ENCODE data around the gene KRT222.

KRT222 gene

DNA sequence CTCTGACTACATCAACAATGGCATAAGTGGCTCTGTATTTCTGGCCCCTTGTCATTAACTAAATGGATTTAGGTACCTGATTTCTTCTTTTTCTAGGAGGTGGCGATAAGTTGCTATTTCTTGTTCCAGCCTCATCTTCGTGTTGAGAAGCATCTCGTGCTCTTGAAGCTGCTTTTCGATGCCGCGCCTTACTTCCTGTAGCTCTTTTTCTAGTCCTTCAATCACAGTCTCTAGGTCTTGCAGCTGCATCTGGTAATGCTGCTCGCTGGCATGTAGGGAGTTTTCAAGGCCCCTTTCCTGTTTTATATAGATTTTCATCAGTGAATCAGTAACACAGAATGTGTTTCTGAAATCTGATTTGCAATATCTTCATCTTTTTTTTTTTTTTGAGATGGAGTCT is 5.1 kb downstream of the KRT222 start:
- in situ Hi-C loops (cut with HindIII; ENCODE audit: low sequenced_read_pairs), result no loop called here

DNA sequence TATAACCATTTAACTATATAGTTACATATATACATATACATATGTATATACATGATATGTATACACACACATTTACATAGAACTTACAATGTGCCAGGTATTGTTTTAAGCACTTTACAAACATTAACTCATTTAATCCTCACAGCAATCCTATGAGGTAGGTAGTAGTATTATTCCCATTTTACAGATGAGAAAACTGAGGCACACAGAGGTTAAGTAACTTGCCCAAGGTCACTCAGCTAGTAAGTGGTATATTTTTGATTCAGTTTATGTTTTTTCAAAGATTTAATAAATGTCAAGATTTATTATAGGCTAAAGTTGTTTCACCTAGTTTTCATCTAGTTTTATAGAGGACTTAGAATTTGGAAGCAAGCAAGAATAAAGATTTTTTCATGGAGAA is 6.6 kb downstream of the KRT222 start:
- in situ Hi-C loops (cut with HindIII; ENCODE audit: low sequenced_read_pairs), result no loop called here

DNA sequence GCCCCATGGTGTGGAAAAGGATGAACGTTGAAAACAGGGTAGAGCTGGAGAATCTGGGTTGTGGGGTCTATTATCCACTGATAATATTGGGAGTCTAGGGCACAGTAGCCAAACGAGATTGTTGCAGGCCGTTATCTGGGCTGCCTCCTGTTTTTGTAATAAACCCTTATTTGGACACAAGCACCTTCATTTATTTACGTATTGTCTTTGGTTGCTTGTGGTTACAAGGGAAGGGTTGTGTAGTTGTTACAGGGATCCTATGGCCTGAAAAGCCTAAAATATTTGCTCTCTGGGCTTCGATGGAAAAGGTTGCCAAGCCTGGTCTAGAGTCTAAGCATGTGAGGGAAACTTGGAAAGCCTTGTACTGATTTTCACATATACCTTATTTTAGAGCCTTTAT is 13.0 kb downstream of the KRT222 start:
- in situ Hi-C loops (cut with HindIII; ENCODE audit: low sequenced_read_pairs), result no loop called here

DNA sequence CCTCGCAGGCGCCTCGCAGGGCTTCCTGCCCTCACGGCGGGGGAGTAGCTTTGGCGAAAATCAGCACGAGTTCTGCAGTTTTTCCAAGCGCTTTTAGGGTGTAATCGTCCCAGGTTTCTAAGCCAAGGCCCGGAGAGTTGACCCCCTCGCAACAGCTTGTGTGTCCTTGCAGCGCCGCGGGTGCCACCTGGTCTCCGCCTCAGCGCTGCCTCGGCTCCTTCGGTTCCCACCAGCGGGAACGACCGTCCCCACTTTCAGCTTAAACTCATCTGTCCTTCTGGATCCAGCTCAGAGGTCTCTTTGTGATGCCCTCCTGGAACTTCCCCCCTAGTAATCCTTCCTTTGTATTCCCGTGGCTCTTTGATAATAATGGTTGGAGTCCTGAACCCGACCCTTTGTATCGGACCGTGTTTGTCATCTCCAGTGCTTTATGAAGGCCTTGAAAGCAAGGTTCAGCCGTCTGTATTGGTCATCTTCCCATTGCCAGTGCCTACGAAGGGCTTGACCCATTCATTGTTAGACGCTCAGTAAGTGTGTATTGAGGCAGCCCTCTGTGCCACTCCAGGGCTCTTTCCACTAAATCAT is 16.5 kb downstream of the KRT222 start:
- in situ Hi-C loops (cut with HindIII; ENCODE audit: low sequenced_read_pairs), result no loop called here

DNA sequence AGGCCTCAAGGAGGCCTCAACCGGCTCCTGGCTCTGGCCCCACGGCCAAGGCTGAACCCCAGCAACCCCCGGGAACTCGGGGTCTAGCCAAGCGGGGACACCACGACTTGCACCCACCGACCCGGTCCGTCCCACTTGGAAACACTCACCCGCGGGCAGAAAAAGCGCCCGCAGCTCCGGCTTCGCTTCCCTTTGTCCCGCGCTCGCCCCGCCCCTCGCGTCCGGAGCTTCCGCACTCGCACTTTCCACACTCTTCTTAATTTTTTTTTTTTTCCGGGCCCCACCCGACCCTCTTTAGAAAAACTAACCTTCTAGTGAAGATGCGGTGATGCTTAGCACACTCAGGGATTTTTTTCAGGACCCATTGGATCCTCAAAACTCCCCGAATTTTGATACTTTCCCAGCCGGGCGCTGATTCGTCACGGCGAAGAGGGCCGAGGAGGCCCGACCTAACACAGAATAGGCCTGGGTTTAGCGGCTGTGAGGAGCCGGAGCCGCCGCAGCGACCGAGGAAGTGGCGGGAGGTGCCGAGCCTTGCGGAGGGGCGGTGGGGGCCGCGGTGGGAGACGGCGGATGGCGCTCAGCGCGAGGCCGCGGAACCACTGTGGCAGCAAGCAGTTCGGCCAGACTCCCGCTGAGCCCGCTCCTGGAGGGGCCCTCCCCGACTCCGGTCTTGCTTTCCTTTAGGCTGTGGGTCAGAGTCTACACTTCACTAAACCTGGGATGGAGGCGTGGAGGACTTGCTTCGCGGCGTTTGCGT is 17.2 kb downstream of the KRT222 start, which contains the start of gene SMARCE1:
SMARCE1 (minus strand) TSS at position 195 of the 760 bp plus-strand sequence. CDS start 2,016 bp downstream, outside the sequence.
- in situ Hi-C loops (cut with HindIII; ENCODE audit: low sequenced_read_pairs), result no loop called here

DNA sequence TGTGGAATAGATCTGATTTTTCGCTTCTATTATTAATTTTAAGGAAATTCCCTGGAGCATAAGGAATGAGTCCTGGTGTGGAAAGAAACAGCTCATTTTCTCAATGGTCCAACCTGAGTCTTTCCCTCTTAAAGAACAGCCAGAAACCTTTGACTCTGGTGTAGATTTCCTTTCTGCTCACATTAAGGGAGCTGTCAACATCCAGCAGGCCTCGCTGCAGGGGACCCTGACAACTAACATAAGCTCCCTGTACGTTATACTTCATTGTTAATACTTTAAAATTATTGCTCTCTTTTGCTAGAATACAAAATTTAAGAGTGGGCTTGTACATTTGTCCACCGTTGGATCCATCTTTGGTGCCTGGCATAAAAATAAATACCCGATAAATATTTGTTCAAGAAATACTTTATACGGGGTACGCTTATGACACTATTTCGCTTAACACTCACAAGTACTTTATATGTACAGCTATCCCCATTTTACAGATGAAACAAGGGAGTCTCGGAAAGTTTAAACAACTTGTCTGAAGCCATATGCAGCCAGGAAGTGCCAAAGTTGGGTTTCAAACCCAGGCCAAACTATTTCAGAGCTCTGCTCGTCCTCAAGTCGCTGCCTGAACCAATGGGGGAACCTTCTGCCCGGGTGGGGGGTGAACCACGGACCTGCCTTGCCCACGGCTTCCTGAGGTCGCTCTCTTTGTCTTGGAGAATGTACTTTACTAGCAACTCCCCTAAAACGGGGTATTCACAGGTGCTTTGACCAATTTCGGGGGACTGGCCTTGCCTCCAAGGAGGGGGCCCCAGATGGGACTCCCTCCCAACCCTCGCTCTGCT is 18.0 kb downstream of the KRT222 start:
- in situ Hi-C loops (cut with HindIII; ENCODE audit: low sequenced_read_pairs), result no loop called here

DNA sequence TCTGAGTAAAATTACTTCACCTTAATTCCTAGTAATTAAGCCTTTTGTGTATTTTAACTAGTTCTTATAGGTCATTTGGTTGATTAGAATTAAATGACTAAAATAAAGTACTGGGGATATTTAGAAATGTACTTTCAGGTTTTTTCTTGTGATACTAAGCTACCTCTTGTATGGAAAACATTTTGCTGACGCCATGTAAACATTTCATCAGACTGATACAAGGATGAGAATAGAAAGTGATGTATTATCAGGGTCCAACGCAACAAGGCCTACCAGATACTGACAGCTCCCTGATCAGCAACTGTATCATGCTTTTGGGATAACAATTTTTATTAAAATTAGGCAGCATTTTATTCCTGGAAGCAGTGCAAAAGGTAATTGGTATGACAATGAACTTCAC is 19.0 kb downstream of the KRT222 start:
- in situ Hi-C loops (cut with HindIII; ENCODE audit: low sequenced_read_pairs), result no loop called here

DNA sequence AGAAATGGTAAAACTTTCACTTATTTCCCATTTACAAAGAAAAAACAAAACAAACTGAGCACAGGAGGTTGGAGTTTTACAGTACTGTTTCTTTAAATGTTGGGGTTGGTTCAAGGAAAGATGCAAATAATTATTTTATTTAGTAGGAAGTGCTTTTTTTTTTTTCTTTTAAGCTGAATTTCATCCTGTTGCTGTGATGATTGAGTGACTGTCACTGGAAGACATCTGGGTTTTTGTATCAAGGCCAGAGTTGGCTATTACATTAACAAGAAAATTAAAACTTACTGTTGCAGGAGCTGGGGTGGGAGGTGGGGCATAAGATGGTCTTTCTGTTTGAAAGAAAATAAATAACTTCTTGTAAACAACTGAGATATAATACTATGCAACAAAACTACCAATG is 19.7 kb downstream of the KRT222 start:
- in situ Hi-C loops (cut with HindIII; ENCODE audit: low sequenced_read_pairs), result no loop called here

DNA sequence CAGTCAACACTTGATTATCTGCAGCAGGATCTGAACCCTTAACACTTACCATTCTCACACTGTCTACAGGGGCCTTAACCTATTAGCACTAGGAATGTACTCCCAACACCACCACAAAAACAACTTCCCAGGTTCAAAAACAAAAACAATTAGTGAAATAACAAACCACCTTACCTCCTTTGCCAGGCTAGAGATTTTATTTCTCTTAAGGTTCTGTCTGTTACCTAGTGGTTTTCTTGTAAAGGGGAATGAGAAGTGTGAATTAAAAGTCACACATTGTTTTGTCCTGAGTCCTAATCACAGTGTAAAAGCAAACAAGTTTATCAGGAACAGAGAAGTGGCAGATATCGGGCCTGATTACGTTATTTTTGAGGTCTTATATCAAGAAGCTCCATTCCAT is 27.0 kb downstream of the KRT222 start:
- in situ Hi-C loops (cut with HindIII; ENCODE audit: low sequenced_read_pairs), result no loop called here

DNA sequence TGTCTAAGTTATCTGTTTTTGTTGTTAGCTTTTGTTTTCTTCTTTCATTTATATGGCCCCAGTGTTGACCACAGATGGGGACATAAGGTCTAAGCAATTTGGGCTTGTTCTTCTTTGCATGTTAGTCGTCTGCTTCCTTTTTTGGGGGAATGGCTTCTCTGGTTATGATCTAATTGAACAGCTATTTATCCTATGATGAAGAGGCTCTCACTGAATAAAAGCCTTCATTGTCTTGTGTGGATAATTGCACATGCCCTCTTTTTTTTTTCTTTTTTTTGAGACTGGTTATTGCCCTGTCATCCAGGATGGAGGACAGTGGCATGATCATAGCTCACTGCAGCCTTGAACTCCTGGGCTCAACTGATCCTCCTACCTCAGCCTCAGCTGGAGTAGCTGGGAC is 31.1 kb downstream of the KRT222 start:
- in situ Hi-C loops (cut with HindIII; ENCODE audit: low sequenced_read_pairs), result no loop called here

DNA sequence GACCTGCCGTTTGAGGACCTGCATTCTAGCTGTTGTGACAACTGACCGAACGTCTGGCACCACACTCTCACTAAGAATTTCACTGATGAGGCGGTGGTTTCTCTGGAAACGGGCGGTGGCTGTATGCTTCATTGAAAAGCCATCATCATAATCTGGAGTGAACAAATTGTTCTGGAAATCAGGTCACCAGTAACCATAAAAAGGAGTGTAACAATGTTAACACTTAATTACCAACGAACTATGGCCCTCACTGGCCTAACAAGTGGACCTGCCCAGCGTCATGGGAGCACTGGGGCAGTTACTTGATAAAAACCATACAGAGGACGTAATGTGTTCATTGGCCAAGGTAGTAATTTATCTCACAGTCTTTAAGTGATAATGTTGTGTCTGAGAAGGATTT is 32.8 kb downstream of the KRT222 start:
- in situ Hi-C loops (cut with HindIII; ENCODE audit: low sequenced_read_pairs), result no loop called here

DNA sequence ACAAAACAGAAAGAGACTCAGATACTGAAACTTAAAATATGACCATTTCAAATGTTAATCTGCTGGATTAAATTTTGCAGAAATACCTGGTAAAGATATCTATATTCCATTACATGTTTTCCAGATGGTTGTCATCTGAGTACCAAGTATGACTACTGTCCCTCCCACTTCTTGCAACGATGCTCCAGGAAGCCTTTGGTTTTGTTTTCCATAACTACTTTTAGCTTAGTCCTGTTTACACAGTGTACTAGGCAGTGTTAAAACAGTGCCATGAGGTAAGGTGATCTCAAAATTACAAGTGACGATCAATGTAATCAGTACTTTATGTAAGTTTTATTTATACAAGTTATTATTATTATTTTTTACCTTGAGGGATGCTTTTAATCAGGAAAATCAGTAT is 35.1 kb downstream of the KRT222 start:
- in situ Hi-C loops (cut with HindIII; ENCODE audit: low sequenced_read_pairs), result no loop called here

DNA sequence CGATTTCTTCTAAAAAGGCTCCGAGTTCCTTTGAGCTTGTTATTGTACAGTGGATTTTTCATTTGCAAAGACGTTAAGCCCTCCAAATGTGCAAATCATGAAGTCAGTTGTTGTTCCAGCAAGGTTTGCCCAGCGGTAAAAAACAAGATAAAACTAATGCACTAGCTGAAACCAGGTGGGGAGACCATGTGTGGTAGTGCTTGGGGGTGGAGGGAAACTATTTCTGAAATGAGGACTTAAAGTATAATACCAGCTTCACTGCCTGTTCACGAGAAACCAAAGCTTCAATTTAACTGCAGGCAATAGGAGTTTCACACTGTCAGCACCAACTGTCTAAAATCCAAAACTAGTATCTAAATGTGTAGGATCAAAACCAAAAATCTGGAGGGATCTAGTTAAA is 39.7 kb downstream of the KRT222 start:
- in situ Hi-C loops (cut with HindIII; ENCODE audit: low sequenced_read_pairs), result no loop called here

DNA sequence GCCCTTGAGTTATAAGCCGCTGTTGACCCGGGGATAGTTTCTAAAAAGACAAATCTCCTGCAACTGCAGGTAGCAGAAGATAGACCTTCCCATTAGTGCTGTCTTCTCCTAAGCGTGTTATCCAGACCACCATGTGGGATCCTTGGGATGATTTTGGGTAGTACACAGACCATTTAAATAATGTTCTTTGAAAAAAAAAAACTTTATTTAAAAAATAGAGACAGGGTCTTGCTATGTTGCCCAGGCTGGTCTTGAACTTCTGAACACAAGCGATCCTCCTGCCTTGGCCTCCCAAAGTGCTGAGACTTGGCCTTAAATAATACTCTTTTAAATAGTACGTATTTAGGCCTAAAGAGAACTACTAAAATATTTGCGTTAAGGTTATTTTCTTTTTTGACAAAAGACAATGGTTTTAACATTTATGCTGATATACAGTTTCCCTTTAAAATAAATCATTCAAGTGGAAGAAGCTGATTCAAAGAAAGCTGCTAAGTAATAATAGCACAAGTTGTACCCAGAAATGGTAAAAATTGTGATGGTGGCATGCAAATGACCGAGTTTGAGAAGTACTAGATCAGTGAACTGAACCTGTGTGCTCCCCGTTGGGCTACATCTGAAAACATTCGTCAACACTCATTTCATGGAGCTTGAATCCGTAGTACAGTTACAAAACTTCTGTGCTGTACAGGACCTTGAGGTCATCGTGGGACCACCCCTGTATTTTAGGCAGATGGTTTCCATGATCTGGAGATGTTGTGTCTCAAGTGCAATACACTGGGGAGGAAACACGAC is 41.4 kb downstream of the KRT222 start:
- in situ Hi-C loops (cut with HindIII; ENCODE audit: low sequenced_read_pairs), result no loop called here

DNA sequence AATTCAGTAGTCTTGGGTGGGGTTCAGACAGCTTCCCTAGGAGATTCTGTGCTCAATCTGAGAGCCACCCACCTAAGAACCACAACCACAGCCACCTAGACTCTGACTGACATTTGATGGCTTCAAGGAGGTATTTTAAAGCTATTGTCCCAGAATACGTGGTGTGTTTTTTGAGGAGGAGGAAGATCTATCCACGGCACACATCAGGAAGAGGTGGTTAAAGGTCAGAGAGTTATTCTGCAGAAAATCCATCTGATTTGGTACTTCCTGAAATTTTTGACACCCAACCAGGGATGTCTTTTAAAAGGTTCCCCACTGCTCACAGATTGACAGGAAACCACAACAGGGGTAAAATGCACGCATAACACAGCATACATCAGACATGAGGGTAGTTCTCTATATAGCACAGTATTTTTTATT is 42.5 kb downstream of the KRT222 start:
- in situ Hi-C loops (cut with HindIII; ENCODE audit: low sequenced_read_pairs), result no loop called here

DNA sequence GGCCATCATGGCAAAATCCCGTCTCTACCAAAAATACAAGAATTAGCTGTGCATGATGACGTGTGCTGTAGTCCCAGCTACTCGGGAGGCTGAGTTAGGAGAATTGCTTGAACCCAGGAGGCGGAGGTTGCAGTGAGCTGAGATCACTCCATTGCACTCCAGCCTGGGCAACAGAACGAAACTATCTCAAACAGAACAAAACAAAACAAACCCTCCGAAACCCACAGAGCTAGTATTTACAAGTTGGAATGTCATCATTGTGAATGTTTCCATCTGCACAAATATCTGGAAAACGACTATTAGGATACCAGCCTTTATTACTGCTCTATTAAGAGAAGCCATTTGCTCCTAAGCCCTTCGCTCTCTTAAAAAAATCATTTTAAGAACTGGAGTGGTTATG is 43.4 kb downstream of the KRT222 start:
- in situ Hi-C loops (cut with HindIII; ENCODE audit: low sequenced_read_pairs), result no loop called here

DNA sequence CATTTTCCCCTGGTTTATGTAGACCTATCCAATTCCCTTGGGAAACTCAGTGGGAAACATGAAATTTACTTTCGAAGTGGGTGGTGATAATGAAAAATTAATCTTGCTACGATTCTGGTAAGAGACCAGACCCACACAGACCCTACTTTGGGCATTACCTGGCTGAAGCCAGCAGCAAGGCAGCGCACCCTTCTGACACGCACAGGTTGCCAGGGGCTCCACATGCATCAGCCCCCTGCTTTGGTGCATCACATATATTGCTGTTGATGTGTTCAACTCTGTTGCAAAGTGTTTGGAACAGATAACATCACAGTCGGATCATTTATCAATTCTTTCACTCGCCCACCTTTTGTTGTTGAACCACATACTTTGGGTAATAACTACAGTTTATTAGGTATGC is 44.0 kb downstream of the KRT222 start:
- in situ Hi-C loops (cut with HindIII; ENCODE audit: low sequenced_read_pairs), result no loop called here

DNA sequence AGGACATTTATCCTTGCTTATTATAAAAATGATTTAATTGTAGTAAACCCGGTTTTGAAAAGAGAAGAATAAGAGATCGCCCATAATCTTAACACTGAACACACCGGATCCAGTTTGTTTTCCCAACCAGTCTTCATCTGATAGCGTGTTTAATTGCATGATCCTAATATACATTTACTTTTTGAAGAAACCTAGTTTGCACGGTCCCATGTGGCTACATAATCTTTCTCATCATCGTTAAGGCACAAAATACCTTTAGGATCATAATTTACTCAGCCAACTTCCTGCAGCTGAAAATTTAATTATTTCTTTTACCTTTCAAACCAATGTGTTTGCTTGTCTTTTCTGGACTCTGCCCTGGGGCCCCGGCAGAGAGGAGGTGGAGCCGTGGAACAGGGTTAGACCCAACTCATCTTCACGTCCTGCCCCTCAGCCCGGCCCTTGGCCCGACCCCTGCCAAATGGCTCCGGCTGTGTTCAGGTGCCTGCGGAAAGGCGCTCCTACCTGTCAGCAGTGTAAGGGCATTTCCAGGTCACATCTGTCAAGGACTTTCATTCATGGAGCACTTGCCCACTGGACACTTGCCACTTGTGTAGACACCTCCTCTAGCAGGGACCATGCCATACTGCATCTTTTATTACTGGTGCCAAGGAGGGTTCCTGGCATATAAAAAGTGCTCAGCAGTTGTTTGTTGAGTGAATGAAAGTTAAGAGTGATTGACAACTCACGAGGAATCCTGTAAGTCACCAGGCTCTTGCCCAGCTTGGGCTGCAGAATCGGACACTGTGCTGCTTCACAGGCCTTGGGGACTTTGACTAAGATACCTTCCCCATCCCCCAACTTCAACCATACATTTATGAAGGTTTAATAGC is 46.0 kb downstream of the KRT222 start:
- in situ Hi-C loops (cut with HindIII; ENCODE audit: low sequenced_read_pairs), result no loop called here

DNA sequence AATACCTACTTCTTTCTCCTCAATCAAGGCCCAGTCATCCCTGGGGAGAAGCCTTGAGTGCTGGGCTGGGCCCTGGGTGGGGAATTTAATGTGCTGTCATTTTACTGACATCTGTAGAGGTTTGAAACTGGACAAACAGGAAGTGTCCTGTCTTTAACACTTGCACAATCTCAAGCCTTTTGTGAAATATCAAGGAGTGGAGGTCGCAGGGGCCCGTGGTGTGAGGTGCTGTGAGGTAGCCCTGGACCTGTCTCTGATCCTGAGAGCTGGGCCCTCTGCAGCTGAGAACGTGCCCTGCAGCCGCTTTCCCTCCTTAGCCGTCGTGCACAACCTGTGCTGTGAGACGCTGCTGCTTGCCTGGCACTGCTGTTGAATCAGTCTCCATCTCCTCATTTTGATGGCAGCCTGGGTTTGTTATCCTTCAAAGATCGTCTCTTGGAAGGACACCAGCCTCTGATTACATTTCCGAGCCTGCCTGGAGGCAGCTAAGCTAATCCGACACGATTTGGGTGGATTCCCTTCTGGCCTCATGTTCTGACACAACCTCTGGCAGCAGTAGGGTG is 47.2 kb downstream of the KRT222 start:
- in situ Hi-C loops (cut with HindIII; ENCODE audit: low sequenced_read_pairs), result no loop called here

DNA sequence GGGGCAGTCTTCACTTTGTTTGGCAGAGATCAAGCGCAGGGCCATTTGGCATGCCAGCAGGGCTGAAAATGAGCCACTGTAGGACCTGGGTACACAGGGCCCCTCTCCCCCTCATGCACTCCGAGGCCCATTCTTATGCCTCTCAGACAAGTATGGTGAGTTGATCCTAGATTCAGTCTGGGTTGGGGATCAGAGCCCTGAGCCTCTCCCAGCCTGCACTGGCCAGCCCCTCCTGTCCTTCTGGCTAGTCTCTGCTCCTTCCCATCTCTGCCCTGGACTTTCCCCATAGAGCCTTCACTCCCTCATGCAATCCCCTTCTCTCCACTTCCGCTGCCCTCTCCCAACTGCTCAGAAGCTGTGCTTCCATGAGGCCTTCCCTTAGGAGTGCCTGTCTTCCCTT is 48.4 kb downstream of the KRT222 start:
- in situ Hi-C loops (cut with HindIII; ENCODE audit: low sequenced_read_pairs), result no loop called here
